ENCODE results near the gene RAPGEF4. TPM values are rescaled to one million over a fixed set of nuclear protein-coding genes. Genes with fewer than 3 reads are reported as not detected.

RAPGEF4 gene
- total and polyA plus RNA-seq, 2 donors (not counting 1 experiment from before 2014, with no cell fraction given), result 0.22 to 0.30 TPM

DNA sequence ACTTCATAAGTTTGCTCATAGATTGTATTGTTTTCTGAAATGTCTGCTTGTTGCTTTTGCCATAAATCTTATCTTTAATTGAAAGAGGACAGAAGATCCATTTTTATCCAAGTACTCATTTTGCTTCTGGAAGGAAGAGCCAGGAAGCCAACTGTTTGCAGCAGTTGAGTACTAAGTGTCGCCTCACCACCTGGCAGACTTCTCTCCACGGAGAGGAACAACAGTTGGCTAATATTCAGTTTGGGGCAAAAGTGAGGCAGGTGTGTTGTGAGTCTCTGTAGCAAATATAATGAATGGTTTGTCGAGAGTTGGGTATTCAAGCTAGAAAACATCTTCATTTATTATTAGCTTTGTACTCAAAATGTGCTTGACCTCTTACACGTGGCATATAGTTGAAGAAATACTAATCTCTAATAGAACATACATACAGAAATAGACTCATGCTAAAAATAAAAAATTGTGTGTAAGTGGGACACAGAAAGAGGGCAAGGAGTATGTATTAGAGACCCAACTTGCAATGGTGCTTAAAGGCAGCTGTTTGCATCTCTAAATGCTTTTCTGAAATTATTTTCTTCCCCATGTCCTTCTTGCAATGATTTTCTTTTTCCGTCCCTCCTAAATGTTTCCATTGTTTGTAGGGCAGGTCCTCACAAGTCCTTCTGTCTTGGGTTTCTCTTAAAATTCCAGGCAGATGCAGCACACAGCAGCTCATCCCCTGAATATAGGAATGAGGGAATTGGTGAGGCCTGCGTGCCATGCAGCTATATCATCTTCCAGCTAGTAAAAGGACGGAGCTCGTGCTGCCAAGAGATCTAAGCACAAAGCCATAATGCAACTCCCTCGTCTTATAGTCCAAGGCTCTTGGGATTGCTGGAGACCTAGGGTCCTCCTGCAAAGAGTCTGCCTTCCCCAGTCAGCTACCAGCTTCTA lies 295.2 kb downstream of the RAPGEF4 start:
- no peak for TF ChIP-seq EZH2 (IDR thresholded peaks at IDR 0.05; ENCODE audit: borderline replicate concordance, insufficient read depth, low read depth, low read length, poor library complexity, severe bottlenecking)
- TF ChIP-seq, protein P1, sequence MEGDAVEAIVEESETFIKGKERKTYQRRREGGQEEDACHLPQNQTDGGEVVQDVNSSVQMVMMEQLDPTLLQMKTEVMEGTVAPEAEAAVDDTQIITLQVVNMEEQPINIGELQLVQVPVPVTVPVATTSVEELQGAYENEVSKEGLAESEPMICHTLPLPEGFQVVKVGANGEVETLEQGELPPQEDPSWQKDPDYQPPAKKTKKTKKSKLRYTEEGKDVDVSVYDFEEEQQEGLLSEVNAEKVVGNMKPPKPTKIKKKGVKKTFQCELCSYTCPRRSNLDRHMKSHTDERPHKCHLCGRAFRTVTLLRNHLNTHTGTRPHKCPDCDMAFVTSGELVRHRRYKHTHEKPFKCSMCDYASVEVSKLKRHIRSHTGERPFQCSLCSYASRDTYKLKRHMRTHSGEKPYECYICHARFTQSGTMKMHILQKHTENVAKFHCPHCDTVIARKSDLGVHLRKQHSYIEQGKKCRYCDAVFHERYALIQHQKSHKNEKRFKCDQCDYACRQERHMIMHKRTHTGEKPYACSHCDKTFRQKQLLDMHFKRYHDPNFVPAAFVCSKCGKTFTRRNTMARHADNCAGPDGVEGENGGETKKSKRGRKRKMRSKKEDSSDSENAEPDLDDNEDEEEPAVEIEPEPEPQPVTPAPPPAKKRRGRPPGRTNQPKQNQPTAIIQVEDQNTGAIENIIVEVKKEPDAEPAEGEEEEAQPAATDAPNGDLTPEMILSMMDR (IDR thresholded peaks at IDR 0.05), result no peak
- ATAC-seq (ENCODE audit: low read depth) (no peak), DNase-seq (no peak)
- H3K4me2 ChIP-seq (replicated peaks; ENCODE audit: low read depth, low read length, poor library complexity, severe bottlenecking), result no peak overlapping the region
- H3K79me2 ChIP-seq (ENCODE audit: control insufficient read depth, insufficient read depth, low read length), result no peaks in the 10 kb centered on the region
- H3K9me3 Mint-ChIP-seq (ENCODE audit: insufficient read depth), result no peaks in the 10 kb centered on the region
- no peak overlapping the region for H3K4me3 ChIP-seq (ENCODE audit: control extremely low read depth in 1 of 5, extremely low read depth in 1 of 5, insufficient read depth in 1 of 5, low read depth in 2 of 5, low read length in 4 of 5)
- H3K27ac ChIP-seq (ENCODE audit: low read length in 2 of 2), result no peak overlapping the region
- H3K36me3 ChIP-seq (replicated peaks in 1 of 2; ENCODE audit: control extremely low read depth in 1 of 2, control insufficient read depth in 1 of 2, extremely low read depth in 1 of 2, insufficient read depth in 2 of 2, low read length in 1 of 2), result no peaks in the 10 kb centered on the region
- H3K27me3 Mint-ChIP-seq, result peaks cover 11% of the 10 kb centered on the region
- H3K27me3 ChIP-seq (replicated peaks in 1 of 4; ENCODE audit: control extremely low read depth in 1 of 4, control insufficient read depth in 3 of 4, insufficient read depth in 4 of 4, low read length in 3 of 4), result no peaks in the 10 kb centered on the region
- peaks cover 1% of the 10 kb centered on the region for H3K4me1 Mint-ChIP-seq
- POLR2A ChIA-PET, result no interaction called here
- H3K4me1 ChIP-seq (ENCODE audit: control insufficient read depth in 2 of 2, insufficient read depth in 2 of 2, low read length in 2 of 2), result peaks cover 4 to 8% of the 10 kb centered on the region in 2 donors
- H3K4me3 Mint-ChIP-seq, result no peak overlapping the region
- CTCF ChIA-PET, result interaction anchor here (0.6 to 6.8 kb wide), 4 partner anchors 183 to 1046 kb away, joined by 3 to 303 read pairs (median 4); no protein-coding TSS in a partner anchor
- H3K27ac Mint-ChIP-seq, result no peak overlapping the region
- no peaks in the 10 kb centered on the region for H4K20me1 ChIP-seq (ENCODE audit: control insufficient read depth, insufficient read depth, low read length, poor library complexity, severe bottlenecking)
- no peaks in the 10 kb centered on the region for H3K9me3 ChIP-seq (ENCODE audit: control extremely low read depth in 1 of 3, control insufficient read depth in 2 of 3, insufficient read depth in 1 of 3, low read length in 2 of 3)
- WGBS (ENCODE audit: insufficient coverage), result 98% methylated on average over 5 of the region's 9 CpGs
- H2AFZ ChIP-seq (ENCODE audit: insufficient read depth, low read depth, low read length, poor library complexity, severe bottlenecking), result no peak overlapping the region
- intact Hi-C loops (cut with micrococcal nuclease), result no loop called here
- no peak overlapping the region for H3K9ac ChIP-seq (ENCODE audit: low read length)

DNA sequence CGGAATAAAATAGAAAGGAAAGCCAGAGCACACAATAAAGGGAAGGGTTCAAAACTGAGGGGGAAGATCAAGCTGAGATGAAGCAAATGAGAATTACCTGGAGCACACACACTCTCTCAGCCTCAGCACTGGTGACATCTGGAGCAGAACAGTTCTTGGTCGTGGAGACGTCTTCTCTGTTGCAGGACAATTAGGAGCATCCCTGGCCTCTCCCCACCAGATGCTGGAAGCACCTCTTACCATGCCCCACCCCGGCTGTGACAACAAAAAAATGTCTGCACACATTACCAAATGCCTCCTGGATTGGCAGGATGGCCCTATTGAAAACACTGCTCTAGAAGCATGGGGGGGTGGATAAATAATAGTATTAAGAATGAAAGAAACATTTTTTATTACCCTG lies 296.4 kb downstream of the RAPGEF4 start:
- Histone ChIP-seq H3K4me1 (ENCODE audit: control insufficient read depth in 2 of 2, insufficient read depth in 2 of 2, low read length in 2 of 2) (peaks cover 4 to 8% of the 10 kb centered on the region in 2 donors), H3K9me3 (ENCODE audit: control extremely low read depth in 1 of 3, control insufficient read depth in 2 of 3, insufficient read depth in 1 of 3, low read length in 2 of 3) (no peaks in the 10 kb centered on the region), H3K27me3 (replicated peaks in 1 of 4; ENCODE audit: control extremely low read depth in 1 of 4, control insufficient read depth in 3 of 4, insufficient read depth in 4 of 4, low read length in 3 of 4) (no peaks in the 10 kb centered on the region), H2AFZ (ENCODE audit: insufficient read depth, low read depth, low read length, poor library complexity, severe bottlenecking) (no peak overlapping the region), H3K27ac (ENCODE audit: low read length in 2 of 2) (no peak overlapping the region), H3K9ac (ENCODE audit: low read length) (no peak overlapping the region), H3K4me3 (ENCODE audit: control extremely low read depth in 1 of 5, extremely low read depth in 1 of 5, insufficient read depth in 1 of 5, low read depth in 2 of 5, low read length in 4 of 5) (no peak overlapping the region), H3K79me2 (ENCODE audit: control insufficient read depth, insufficient read depth, low read length) (no peaks in the 10 kb centered on the region), H3K36me3 (replicated peaks in 1 of 2; ENCODE audit: control extremely low read depth in 1 of 2, control insufficient read depth in 1 of 2, extremely low read depth in 1 of 2, insufficient read depth in 2 of 2, low read length in 1 of 2) (no peaks in the 10 kb centered on the region), H3K4me2 (replicated peaks; ENCODE audit: low read depth, low read length, poor library complexity, severe bottlenecking) (no peak overlapping the region), H4K20me1 (ENCODE audit: control insufficient read depth, insufficient read depth, low read length, poor library complexity, severe bottlenecking) (no peaks in the 10 kb centered on the region)
- ChIA-PET CTCF (interaction anchor here (0.6 to 6.8 kb wide), 2 partner anchors 181 to 1309 kb away, joined by 3 to 303 read pairs; no protein-coding TSS in a partner anchor), POLR2A (no interaction called here)
- Mint-ChIP-seq H3K27ac (no peak overlapping the region), H3K9me3 (ENCODE audit: insufficient read depth) (no peaks in the 10 kb centered on the region), H3K4me3 (no peak overlapping the region), H3K4me1 (peaks cover 6% of the 10 kb centered on the region), H3K27me3 (peaks cover 7% of the 10 kb centered on the region)
- TF ChIP-seq, protein P1 (IDR thresholded peaks at IDR 0.05), result no peak
- no peak for TF ChIP-seq EZH2 (IDR thresholded peaks at IDR 0.05; ENCODE audit: borderline replicate concordance, insufficient read depth, low read depth, low read length, poor library complexity, severe bottlenecking)
- DNase-seq, result no peak
- intact Hi-C loops (cut with micrococcal nuclease), result no loop called here
- no peak for ATAC-seq (ENCODE audit: low read depth)
- 100% methylated on average over 1 of the region's 4 CpGs for WGBS (ENCODE audit: insufficient coverage)

All from B cell (primary cell).